GM19043 (cell line): ENCODE results near the gene EHD2.
A peak's percentile ranks its signal among the peaks of the same experiment; 100 is the strongest.
"Not testable (repeated sequence)": the region's sequence is repeated elsewhere in the genome, so short reads cannot be mapped to it uniquely, and the experiment has no call there.

ENCODE experiments used
- ATAC-seq: cut with Tn5 transposase; IDR thresholded peaks from one replicate; pipeline ENCODE4 v1.9.1; 2021; ENCODE audit warnings: low read depth; ENCODE audit not compliant: unreplicated experiment

Gene EHD2

GRCh38 chr19:47765523-47766358, 52.5 kb downstream of the EHD2 start:
- ATAC-seq = no peak

GRCh38 chr19:47766359-47766620, 53.1 kb downstream of the EHD2 start:
- no peak for ATAC-seq

GRCh38 chr19:47766670-47767069, 53.4 kb downstream of the EHD2 start:
- no peak for ATAC-seq

GRCh38 chr19:47767349-47767748, 54.1 kb downstream of the EHD2 start:
- ATAC-seq = no peak

- no peak for ATAC-seq
These were observed 55.4 kb downstream of the EHD2 start for GRCh38 chr19:47768604-47769003.

GRCh38 chr19:47769534-47769933, 56.3 kb downstream of the EHD2 start:
- no peak for ATAC-seq

GRCh38 chr19:47771291-47771690, 58.1 kb downstream of the EHD2 start:
- ATAC-seq = not testable (repeated sequence)

GRCh38 chr19:47776568-47776967, 63.3 kb downstream of the EHD2 start:
- ATAC-seq = no peak

GRCh38 chr19:47777245-47778048, 64.2 kb downstream of the EHD2 start:
- not testable (repeated sequence) for ATAC-seq

GRCh38 chr19:47778049-47778953, 65.1 kb downstream of the EHD2 start, which contains the start of gene SELENOW:
SELENOW (plus strand) TSS chr19:47778703; CDS start chr19:47778786, 83 bp downstream.
- ATAC-seq = peak; percentile 71

- no peak for ATAC-seq
These were observed 65.7 kb downstream of the EHD2 start for GRCh38 chr19:47778954-47779351.

GRCh38 chr19:47779524-47780214, 66.4 kb downstream of the EHD2 start:
- ATAC-seq = no peak

- ATAC-seq = no peak
These were observed 67.0 kb downstream of the EHD2 start for GRCh38 chr19:47780215-47780551.

GRCh38 chr19:47781590-47782262, 68.5 kb downstream of the EHD2 start:
- no peak for ATAC-seq

- ATAC-seq = no peak
These were observed 73.3 kb downstream of the EHD2 start for GRCh38 chr19:47786566-47786965.

- ATAC-seq = not testable (repeated sequence)
These were observed 74.1 kb downstream of the EHD2 start for GRCh38 chr19:47787307-47787706.

GRCh38 chr19:47789811-47790210, 76.6 kb downstream of the EHD2 start:
- ATAC-seq = not testable (repeated sequence)

GRCh38 chr19:47790398-47790814, 77.2 kb downstream of the EHD2 start:
- ATAC-seq = no peak

GRCh38 chr19:47792616-47793015, 79.4 kb downstream of the EHD2 start:
- no peak for ATAC-seq
